Uterus (tissue), 2 donors: ENCODE measurements around the gene TNK1.

ENCODE experiments used
- CTCF ChIP-seq, 4 experiments: fragments of 200-600 bp in 2 of 4; fragments of 450-650 bp in 2 of 4; sonication (generic) in 2 of 4; IDR thresholded peaks; one replicate each; pipeline ENCODE4 v1.5.1; 2016 to 2019; ENCODE audit warnings: antibody characterized with exemption in 4 of 4, mild to moderate bottlenecking in 2 of 4, moderate library complexity in 1 of 4
- POLR2A ChIP-seq, 2 donors: fragments of 450-650 bp; IDR thresholded peaks; one replicate each; pipeline ENCODE4 v1.6.1; 2016; ENCODE audit warnings: antibody characterized with exemption in 2 of 2, mild to moderate bottlenecking in 1 of 2, moderate library complexity in 1 of 2

- TF ChIP-seq CTCF (IDR thresholded peaks at IDR 0.05) (no peak), POLR2A (IDR thresholded peaks at IDR 0.05) (no peak)
Measured at GRCh38 chr17:7408863-7409262, 28.0 kb downstream of the TNK1 start.
